Chondrocyte (in vitro differentiated cells): Measurements from ENCODE around the gene PNLIPRP2. TPM values are rescaled to one million over a fixed set of nuclear protein-coding genes. Genes with fewer than 3 reads are reported as not detected.

Source experiments
- DNase-seq: peaks from one replicate; pipeline ENCODE4 v3.0.0; 2021; ENCODE audit warnings: mixed read lengths, low spot score
- H3K27ac Mint-ChIP-seq: one replicate; pipeline ENCODE4 v1.8.0; 2021; ENCODE audit warnings: mild to moderate bottlenecking, moderate library complexity, mixed read lengths; ENCODE audit not compliant: unreplicated experiment
- H3K27me3 Mint-ChIP-seq: 2 replicates; pipeline ENCODE4 v1.8.0; 2021; ENCODE audit warnings: low read depth, mixed read lengths
- H3K36me3 Mint-ChIP-seq: 2 replicates; pipeline ENCODE4 v1.8.0; 2021; ENCODE audit warnings: low read depth, mixed read lengths
- H3K4me1 Mint-ChIP-seq: 2 replicates; pipeline ENCODE4 v1.8.0; 2021; ENCODE audit warnings: low read depth, mild to moderate bottlenecking, mixed read lengths
- H3K4me3 Mint-ChIP-seq: one replicate; pipeline ENCODE4 v1.8.0; 2021; ENCODE audit warnings: mild to moderate bottlenecking, moderate library complexity, mixed read lengths; ENCODE audit not compliant: unreplicated experiment
- H3K9me3 Mint-ChIP-seq: 2 replicates; pipeline ENCODE4 v1.8.0; 2021; ENCODE audit warnings: low read depth, mixed read lengths
- CTCF ChIP-seq: fragments of 200-600 bp; sonication (generic); IDR thresholded peaks from 2 replicates; pipeline ENCODE4 v1.5.0; 2021; ENCODE audit warnings: antibody characterized with exemption, mild to moderate bottlenecking, moderate library complexity
- total RNA-seq: library from RNA; stranded (reverse); gene quantifications from 3 replicates; pipeline ENCODE4 v1.2.1, GENCODE V29; 2021

Gene PNLIPRP2
- total RNA-seq, 1 donor from 2014 or later, result not detected

DNA sequence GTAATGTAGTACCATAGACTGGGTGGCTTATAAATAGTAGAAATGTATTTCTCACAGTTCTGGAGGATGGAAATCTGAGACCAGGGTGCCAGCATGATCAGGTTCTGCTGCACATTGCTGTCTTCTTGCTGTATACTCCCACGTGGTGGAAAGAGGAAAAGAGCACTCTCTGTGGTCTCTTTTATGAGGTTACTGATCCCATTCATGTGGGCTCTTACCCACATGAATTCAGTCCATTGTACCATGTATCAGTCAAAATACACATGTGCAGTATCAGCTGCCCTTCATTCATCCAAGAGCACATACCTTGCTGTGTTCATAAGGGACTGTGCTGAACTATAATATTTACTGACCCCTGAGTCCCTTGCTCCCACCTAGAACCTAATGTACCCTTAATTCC is 17.1 kb downstream of the PNLIPRP2 start:
- H3K27ac Mint-ChIP-seq, result no peak overlapping the region
- no peak for TF ChIP-seq CTCF
- H3K4me3 Mint-ChIP-seq, result no peak overlapping the region
- H3K27me3 Mint-ChIP-seq, result peaks cover 19% of the 10 kb centered on the region
- no peak for DNase-seq
- peaks cover 2% of the 10 kb centered on the region for H3K4me1 Mint-ChIP-seq
- H3K9me3 Mint-ChIP-seq, result peaks cover 10% of the 10 kb centered on the region
- peaks cover 2% of the 10 kb centered on the region for H3K36me3 Mint-ChIP-seq

DNA sequence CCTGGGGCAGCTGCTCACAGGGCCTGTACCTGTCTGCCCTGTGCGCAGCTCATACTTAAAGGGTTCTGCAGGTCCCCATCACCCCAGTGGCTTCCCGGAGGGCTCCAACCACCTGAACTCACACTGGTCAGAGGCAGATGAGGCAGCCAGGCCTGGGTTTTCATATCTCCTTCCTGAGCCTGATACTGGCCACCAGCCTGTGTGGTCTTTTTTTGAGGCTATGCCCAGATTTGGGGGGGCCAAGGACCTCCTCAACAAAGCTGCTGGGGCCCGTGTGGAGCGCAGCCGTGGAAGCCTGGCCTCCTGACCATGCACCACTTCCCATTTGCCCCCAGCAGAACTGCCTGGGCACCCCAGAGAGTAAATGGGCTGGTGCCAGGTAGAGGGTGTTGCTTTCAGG is 25.7 kb downstream of the PNLIPRP2 start:
- Mint-ChIP-seq H3K4me3 (no peak overlapping the region), H3K27ac (no peak overlapping the region), H3K9me3 (peaks cover 27% of the 10 kb centered on the region), H3K27me3 (peaks cover 12% of the 10 kb centered on the region), H3K36me3 (peaks cover 2% of the 10 kb centered on the region), H3K4me1 (peaks cover 4% of the 10 kb centered on the region)
- DNase-seq, result no peak
- TF ChIP-seq CTCF, result no peak

- no peak for TF ChIP-seq CTCF
- Mint-ChIP-seq H3K4me3 (no peak overlapping the region), H3K9me3 (peaks cover 29% of the 10 kb centered on the region), H3K4me1 (no peaks in the 10 kb centered on the region), H3K36me3 (peaks cover 2% of the 10 kb centered on the region), H3K27me3 (peaks cover 13% of the 10 kb centered on the region), H3K27ac (no peak overlapping the region)
- DNase-seq, result no peak
Measured at GRCh38 chr10:116648903-116649302, 28.1 kb downstream of the PNLIPRP2 start.

- Mint-ChIP-seq H3K9me3 (peaks cover 28% of the 10 kb centered on the region), H3K27me3 (peaks cover 11% of the 10 kb centered on the region), H3K4me3 (no peak overlapping the region), H3K36me3 (peaks cover 2% of the 10 kb centered on the region), H3K4me1 (no peaks in the 10 kb centered on the region), H3K27ac (no peak overlapping the region)
- TF ChIP-seq CTCF, result no peak
- DNase-seq, result no peak
Measured at GRCh38 chr10:116653885-116654284, 33.1 kb downstream of the PNLIPRP2 start.

DNA sequence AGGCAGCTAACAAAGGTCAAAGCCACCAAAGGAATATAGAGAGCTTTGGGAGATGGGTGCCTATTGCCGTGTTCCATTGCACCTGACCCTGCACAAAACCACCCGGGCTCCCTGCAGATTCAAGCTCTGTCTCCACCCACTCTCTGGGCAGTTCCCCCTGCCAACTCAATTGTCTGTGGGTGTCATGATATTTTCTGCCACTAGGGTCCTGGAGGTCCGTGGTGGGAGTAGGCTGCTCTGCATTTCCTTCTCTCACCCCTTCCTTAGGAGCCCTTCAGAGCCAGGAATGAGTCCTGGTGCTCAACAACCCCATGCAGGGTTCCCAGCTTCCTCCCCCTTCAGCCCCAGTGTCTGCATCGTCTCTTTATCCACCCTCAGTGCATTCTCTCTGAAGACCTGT is 34.1 kb downstream of the PNLIPRP2 start:
- TF ChIP-seq CTCF, result peak; percentile 40
- H3K9me3 Mint-ChIP-seq, result peaks cover 18% of the 10 kb centered on the region
- no peak for DNase-seq
- H3K27ac Mint-ChIP-seq, result no peak overlapping the region
- peaks cover 11% of the 10 kb centered on the region for H3K27me3 Mint-ChIP-seq
- H3K36me3 Mint-ChIP-seq, result no peaks in the 10 kb centered on the region
- no peaks in the 10 kb centered on the region for H3K4me1 Mint-ChIP-seq
- no peak overlapping the region for H3K4me3 Mint-ChIP-seq
